ENCODE results near the gene FAM124A.

The FAM124A gene

DNA sequence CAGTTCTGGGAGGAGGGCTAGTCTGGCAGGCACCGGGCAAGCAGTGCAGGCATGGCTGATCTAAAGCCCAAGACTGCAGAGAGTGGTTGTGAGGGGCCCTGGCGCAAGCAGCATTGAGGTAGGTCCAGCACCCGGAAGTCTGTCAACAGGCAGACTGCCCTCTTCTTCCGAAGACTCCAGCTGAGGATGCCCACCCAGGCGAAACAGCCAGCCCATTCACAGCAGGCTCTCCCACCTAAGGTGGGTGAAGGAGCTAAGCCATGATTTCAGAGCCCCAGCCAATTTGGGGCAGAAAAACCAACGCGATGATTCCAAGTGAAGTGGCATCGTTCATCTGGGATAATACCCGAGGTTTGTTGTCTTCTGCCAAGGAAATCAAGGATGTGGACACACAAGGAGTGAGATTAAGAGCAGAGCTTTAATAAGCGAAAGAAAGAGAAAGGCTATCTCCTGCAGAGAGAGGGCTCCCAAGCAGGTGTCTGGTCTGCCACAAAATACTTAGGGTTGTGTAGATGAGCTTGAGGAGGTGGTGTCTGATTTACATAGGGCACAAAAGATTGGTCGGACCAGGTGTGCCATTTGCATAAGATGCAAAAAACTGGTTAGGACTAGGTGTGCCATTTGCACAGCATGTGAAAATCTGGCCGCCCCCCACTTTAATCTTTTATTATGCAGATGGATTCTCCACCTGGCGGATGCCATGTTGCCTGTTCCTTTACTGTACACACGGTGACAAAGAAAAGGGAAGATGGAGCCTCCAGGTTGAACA is 22.6 kb downstream of the FAM124A start:
- DNase-seq: no peak

DNA sequence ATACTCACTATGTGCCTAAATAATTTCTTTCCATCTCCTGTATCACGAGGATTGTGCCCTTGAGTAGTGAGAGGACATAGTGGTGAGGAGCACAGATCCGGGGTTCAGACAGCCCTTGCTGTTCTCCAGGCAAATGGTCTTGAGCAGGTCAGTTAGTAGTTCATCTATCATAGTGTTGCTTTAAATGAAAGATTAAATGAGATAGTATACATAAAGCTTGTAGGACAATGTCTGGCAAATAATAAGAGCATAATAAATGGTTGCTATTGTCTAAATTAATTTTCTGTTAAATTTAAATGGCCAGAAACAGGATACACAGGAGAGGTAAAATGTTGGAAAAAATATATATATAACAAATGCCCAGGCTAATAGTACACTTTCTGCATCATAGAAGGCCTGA is 23.4 kb downstream of the FAM124A start:
- DNase-seq: no peak

DNA sequence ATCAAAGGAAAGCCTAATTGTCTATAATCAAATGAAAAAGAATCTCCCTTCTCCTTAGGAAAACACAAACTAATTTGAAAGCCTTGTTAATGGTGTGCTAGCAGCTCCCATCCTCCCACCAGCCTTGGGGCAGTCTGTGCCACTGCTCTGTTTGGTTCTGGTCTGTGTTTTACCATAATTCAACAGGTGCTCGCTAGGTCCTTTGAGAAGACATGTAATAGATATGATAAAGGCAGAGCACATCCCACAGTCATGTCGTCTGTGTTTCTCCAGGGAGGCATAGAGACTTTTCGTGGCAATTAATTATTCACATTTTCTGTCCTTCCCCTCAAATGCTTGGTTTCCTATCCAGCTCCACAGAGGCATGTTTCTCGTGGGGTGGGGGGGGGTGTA is 23.8 kb downstream of the FAM124A start:
- DNase-seq: no peak

DNA sequence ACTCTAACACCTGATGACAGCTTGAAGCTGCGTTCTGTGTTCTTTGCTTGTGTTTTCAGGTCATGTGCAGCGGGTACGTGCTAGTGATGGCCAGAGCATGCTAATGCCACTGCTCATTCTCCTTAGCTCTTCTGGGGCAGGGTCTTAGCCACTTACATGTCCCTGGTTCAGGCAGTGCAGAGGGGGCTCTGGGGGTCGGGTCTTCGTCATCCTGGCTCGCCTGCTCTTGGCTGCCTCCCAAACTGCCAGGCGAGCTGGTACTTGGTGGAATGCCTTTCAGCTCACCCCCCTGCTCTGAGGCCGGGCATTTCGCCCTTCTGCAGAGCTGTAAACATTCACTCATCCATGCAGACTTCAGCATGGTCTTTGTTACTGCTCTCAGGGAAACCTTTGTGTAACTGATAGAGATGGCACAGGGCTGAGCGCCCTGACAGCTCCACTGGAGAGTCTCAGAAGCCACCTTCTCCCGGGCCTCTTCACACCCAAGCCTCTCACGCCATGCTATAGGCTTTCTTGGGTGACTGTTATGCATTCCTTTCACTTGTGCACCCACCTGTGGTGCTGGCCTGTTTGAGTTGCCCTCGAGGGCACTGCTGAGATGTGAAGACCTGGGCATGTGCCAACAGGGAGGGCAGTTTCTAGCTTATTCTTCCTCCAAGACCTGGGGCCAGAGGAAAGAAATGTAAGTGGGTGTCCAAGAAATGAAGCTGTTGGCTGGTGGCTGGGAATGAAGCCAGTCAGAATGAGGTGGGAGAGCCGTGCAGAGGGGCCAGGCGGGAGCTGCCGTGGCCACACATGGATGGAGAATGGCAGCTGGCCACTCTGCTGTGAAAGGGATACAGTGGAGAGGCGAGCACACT is 24.4 kb downstream of the FAM124A start:
- DNase-seq: no peak

DNA sequence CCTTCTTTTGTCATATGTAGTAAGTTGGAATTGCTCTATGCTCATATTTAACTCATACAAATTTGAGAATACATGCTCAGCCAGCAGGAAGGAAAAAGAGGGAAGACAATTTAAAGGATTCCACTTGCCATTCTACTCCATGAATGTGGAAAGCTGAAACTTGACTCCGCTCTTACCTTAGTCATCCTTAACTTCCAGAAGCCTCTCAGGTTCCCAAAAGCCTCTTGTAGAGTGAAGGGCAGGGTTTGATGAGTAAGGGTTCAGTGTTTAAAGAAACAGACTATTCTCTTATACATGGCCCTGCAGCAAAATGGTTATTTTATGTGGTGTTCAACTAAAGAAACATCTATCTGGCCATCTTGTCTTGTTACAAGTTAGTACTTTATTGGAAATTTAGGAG is 27.1 kb downstream of the FAM124A start:
- DNase-seq: no peak

DNA sequence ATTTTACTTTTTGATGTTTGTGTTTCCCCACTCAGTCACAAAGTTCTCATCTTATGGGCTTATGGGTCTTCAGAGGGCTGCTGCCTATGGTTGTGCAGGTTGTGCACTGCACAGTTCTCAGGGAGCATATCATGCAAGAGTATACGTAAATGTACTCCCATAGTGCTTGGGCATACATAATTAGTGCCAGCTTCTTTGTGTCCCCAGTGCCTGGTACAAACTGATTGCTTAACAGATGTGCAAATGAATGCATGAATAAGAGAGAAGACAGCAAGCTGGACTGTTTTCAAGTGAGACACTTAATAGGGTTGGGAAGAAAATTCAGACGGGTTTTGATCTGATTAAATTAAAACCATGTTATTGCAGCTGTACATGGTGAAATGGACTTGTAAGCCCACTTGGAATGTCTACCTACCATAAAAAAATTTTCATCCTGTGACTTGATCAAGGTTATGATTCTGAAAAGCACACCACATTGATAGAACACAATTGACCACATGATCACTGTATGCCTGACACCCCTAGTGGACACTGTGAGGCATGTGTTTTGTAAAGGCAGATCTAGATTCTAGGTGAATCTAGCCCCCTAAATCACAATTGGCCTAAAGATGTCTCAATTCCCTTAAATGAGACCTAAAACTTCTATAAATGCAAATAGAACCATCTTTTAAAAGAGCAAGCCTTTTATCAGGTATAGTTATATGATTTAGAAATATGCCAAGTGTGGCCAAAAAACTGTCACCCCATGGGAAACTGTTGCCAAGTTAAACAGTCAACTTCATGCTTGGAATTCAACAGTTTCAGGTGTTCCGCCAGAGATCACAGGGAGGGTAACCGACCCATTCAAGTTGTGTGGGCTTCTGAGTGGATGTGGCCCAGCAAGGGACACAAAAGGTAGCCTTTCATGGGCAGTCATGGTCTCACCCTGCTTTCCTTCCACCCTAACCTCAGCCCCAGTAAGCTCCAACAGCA is 27.9 kb downstream of the FAM124A start:
- no peak for DNase-seq

DNA sequence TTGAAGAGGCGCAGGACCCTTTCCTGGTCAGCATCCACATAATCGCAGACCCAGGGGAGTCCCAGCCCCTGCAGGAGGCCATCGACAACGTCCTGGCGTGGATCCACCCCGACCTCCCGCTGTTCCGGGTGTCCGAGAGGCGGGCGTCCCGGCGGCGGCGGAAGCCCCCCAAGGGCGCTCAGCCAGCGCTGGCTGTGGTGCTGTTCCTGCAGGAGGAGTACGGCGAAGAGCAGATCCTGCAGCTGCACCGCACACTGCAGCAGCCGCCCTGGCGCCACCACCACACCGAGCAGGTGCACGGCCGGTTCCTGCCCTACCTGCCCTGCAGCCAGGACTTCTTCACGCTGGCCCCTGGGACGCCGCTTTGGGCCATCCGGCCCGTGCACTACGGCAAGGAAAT is 29.3 kb downstream of the FAM124A start:
- DNase-seq: no peak

DNA sequence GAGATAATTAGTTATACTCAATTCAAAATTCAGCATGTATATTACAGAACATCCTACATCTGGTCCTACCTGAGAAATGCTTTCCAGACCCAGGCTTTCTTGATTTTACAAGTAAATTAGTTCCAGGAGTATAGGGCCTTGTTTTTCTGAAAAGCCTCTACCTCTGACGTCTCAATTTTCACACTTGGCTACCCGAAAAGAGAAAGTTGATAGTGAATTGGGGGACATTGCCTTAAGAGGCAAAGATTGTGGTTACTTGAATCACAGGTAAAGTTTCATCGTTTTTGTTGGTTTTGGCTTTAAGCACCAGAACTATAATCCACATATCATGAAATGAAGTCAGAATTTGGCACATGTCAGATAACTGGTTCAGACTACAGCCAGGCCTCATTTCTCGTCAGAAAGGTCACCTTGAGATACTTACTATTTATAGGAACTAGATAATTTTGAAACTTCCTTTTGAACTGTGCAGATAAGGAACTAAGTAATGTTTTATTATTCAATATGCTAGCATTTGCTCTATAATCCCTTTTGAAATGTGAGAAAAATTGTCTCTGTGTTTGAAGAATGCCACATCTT is 30.8 kb downstream of the FAM124A start:
- no peak for DNase-seq

DNA sequence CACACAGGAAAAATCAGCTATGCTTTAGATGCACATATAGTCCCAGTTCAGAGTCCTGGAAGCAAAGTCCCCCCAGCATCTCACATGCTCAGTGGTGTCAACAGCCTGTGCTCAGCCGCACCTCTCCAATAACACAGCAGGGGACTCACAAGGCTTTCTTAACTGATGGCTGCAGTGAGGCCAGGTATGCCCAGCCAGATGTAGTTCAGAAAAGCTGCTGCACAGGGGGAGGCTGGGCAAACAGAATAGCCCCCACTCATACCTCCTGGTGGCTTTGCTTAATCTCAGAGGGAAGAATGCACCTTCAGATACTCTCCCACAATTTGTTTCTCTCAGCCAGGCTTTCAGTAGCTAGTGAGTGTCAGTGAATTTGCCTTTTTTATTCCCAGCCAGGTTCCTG is 33.4 kb downstream of the FAM124A start:
- DNase-seq: no peak

DNA sequence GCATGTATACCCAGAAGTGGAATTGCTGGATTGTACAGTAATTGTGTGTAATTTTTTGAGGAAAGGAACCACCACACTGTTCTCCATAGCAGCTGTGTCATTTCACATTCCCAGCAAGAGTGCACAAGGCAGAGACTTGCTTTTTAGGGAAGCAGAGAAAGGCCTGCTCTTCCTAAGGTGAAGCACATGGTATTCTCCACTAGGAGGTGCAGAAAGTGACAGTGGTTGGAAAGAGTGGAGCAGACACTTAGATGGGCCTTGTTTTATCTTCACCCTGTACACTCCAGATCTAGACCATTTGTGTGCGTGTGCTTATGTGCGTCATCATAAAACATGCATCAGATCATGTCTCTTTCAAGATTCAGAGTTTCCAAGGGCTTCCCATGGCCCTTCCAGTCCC is 35.0 kb downstream of the FAM124A start:
- no peak for DNase-seq

DNA sequence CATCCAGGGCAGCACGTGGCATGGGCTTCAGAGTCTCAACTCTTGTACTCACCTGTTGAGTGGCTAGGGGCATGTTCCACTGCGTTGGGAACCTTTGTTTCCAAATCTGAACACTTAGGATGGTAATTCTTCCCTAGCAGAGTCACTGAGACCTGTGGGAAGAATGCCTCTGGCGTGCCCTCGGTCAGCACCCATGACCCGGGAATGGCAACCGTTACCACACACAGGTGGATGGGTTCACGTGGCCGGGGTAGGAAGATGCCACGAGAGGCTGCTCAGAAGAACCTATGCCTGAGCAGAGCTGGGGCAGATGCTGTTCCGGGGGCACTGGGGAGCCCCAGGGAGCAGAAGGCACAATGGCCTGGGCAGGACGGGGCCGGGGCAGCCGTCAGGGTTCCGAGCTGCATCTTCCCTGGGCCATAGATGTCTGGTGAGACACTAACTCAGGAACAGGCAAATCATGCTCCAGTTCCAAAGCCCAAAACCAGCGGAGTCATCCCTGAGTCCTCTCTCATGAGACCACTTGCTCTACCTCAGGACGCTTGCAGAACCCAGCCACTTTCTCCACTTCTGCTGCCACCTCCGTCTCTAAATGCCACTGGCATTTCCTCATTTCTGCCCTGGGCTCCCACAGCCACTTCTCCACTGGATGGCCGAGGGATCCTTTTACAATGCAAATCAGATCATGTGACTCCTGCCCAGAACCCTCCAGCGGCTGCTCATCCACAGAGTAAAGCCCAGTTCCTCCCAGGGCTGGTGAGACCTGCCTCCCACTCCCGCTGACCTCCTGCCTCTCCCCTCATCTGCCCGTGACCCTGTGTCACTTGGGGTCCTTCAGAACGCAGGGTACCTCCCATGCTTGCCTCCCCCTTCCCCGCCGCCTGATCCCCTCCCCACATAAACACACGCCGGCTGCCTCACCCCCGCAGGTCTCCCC is 36.7 kb downstream of the FAM124A start:
- DNase-seq: no peak

DNA sequence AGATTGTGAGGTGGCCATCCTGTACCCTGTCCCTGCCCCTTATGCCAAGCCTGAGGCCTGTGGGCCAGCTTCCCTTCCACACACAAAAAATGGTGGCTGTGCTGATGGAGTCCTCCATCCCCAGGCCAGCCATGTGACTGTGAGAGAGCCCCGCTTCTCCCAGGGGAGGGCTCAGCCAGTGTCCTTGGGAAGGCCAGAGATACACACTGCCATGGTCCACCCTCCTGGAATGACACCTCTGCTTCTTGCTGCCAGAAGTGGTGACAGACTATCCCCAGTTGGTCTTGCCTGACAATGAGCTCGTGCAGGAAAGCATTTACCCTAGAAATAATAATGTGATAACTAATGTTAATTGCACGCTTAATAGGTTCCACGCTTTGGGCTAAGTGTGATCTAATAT is 38.0 kb downstream of the FAM124A start:
- DNase-seq: no peak

DNA sequence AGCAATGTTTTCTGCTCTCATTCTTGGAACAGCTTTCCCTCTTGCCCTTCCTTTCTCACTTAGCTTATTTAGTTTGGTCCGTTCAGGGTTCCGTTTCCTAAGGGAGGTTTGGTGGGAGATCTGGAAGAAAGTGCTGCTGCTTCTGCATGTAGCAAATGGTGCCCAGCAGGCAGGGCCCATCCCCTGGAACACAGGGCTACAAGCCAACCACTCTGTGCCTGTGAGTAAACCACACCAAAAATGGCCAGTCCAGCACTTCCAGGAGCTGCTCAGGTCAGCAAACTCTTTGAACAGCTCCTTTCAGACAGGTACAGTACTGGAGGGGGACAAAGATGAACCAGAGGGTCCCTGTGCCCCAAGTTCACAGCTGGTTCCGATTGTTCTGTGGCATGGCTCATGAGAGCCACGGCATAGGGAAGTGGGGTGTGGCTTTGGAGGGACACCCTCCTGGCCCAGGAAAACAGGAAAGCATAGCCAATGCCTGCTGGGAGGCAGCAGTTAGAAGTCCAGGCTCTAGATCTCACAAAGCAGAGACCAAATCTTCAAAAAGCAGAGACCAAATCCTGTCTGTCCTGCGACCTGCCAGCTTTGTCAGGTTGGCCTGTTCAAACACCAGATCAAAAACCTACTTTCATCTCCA is 39.5 kb downstream of the FAM124A start:
- no peak for DNase-seq

DNA sequence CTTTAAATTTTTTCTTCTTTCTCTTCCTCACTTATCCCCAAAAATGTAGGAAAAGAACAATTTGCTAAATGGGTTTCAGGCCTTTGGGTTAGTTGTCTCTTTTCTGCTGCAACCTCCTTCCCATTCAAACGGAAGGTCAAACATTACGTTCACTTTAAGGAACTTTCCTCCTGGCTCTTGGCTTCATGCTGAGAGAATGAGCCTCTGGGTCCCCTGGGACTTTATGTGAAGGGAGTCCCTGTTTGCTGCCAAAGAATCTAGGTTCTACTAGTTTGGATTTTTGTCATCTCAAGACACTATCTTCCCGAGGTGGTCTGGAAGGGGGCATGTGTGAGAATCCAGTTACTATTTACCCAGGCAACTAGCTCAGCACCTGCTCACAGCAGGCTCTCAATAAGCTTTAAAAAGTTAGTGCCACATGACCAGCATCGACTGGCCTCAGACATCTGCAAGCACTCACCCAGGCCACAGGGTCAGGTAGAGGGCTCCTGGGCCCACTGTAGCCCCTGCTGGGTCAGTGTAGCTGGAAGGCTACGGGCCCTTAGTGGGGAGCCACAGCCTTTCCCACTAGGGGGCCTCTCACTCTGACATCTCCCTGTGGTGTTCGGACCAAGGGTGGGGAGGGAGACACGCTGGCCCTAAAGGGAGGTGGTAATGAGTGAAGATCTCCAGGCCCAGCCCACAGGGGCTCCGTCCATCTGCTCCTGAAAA is 40.5 kb downstream of the FAM124A start:
- DNase-seq: no peak

DNA sequence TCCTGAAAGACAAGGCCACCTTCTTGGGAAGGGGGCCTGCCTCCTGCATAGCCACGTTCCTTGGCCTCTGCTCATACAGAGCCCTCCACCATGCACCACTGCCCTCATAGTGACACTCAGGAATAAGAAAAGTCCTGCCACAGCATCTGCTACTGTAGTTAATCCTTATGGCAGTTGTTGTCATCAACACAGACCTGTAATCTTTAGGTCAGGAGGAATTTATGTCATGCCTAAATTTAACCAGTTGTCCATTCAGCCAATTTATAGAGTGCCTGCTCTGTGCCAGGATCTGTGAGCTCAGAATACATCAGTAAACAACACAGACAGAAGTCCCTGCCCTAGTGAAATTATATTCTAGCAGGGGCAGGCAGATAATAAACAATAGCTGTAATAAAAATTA is 44.4 kb downstream of the FAM124A start:
- DNase-seq: no peak

DNA sequence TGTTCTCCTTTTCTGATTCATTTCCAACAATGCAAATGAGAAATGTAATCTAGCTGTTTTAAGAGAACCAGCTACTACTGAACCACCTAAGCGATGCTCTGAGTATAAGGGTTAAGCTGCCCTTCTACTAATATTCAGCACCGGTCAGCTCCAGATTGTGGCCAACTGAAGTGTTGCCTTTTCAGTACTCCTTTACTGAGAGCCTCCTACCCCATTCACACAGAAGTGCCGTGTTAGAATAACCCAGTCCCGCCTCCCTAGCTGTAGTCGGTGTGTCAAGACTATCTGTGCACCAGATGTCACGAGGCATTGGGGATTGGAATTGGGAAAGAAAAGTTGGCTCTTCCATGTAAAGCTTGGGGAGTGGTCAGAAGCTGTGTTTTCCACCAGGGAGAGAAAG is 45.4 kb downstream of the FAM124A start:
- DNase-seq: no peak

DNA sequence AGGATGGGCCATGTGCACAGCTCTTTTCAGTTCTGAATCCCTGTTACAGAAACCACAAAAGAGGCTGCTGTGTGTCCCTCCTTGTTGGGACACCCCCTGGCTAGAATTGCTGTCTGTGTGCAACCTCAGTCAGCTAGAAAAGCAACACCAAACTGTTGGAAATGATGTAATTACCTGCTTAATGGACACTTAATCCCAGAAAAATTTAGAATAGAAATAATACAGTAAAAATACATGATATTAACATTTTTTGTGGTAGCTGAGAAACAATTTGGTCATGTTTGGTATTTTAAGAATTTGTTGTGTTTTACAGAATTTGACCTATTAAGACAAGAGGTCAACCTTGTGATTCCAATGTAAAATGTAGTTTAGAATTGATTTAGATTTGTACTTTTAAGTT is 46.8 kb downstream of the FAM124A start:
- DNase-seq: no peak

DNA sequence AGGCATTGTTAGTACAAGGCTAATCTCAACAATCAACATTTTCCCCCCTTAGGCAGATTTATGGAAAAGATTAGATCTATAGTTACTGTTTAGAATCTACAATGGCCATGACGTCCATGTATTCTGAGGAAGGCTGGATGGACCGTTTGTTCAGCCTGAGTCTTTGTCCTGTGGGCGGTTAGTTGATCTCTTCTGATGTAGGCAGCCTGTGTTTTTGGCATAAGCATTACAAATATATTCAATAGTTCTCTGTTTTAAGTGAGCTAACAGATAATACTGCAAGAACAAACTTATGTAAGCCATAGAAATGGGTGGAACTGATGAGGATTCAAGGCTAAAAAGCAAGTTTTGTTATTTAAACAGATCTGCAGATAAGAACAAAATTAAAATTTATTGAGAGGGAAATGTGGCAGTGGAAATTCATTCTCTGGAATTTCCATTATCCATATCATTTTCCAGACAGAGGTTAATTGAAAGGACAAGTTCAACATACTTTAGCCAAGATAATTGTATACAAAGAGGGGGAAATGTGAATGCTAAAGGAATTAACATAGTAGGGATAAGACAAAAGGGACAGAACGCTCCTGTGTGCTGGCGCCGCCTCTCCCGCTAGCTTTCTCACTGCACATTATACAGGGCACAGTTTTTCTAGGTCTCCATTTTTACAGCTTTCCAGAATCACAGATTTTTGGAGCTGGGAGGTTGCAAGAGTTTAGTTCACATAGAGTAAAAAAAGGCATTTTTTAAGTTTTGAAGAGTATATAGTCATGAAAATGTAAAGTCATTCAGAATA is 48.6 kb downstream of the FAM124A start:
- no peak for DNase-seq

DNA sequence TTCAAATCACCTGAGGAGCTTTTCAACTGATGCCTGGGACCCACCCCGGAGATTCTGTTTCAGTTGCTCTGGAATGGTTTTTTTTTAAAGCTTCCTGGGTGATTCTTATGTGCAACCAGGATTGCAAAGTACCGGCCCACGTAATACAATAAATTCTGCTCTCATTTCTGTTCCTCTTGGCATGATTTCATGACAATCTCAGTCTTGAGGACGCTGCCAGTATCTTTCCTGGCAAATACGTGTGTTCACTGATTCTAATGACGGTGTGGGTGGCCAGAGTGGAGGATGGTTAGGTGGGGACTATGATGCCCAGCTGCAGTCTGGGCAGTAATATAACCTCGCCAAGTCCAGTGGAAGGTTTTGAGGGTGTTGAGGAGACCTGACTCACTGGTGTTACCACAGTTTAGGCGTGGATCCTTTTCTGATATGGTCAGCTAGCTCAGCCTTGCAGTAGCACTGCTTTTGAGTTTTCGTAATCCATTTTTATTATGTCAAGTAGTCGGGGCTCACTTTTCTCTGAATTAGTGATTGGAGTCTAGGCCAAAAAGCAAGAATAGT is 49.4 kb downstream of the FAM124A start:
- DNase-seq: no peak
